Ovary (tissue), 9 donors: Measurements from ENCODE around the gene HLA-DMB. TPM values are rescaled to one million over a fixed set of nuclear protein-coding genes. Genes with fewer than 3 reads are reported as not detected.

ENCODE experiments used
- DNase-seq, 5 donors: peaks; one replicate each; pipeline ENCODE4 v3.0.0-alpha.2; 2019 to 2020
- H3K27ac ChIP-seq, 2 donors: fragments of 200-600 bp; one replicate each; pipeline versions ENCODE4 v1.5.1 to v1.8.0; 2019 to 2022
- H3K27me3 ChIP-seq: fragments of 200-600 bp; one replicate; pipeline ENCODE4 v1.8.0; 2022
- H3K36me3 ChIP-seq: fragments of 200-600 bp; sonication (generic); one replicate; pipeline ENCODE4 v1.5.1; 2019
- H3K4me1 ChIP-seq: one replicate; pipeline ENCODE4 v1.8.1; 2013; ENCODE audit warnings: mild to moderate bottlenecking, moderate library complexity; ENCODE audit not compliant: insufficient read depth
- H3K4me3 ChIP-seq: fragments of 200-600 bp; sonication (generic); one replicate; pipeline ENCODE4 v1.5.1; 2017
- H3K9me3 ChIP-seq, 2 donors: fragments of 200-600 bp in 1 of 2; sonication (generic) in 1 of 2; one replicate each; pipeline versions ENCODE4 v1.5.1 to v1.8.1; 2013 to 2019; ENCODE audit warnings: mild to moderate bottlenecking in 1 of 2, moderate library complexity in 1 of 2
- CTCF ChIP-seq, 3 donors: fragments of 450-650 bp in 2 of 3; fragments of 200-600 bp in 1 of 3; IDR thresholded peaks; one replicate each; pipeline versions ENCODE4 v1.5.1 to v1.8.0; 2016 to 2022; ENCODE audit warnings: antibody characterized with exemption in 3 of 3, mild to moderate bottlenecking in 1 of 3
- EP300 ChIP-seq: sonication (generic); formaldehyde crosslinking; IDR thresholded peaks from one replicate; pipeline ENCODE4 v1.6.1; 2017; ENCODE audit warnings: antibody characterized with exemption
- POLR2A ChIP-seq: fragments of 450-650 bp; IDR thresholded peaks from one replicate; pipeline ENCODE4 v1.6.1; 2017; ENCODE audit warnings: antibody characterized with exemption, mild to moderate bottlenecking, moderate library complexity
- WGBS, 3 donors: extraction: QIAGEN DNeasy Blood & Tissue Kit in 1 of 3; methylation state at CpG; one replicate each; pipeline versions ENCODE4 v1.1.5 to v1.1.7; 2013 to 2017; 5-methylcytosine and 5-hydroxymethylcytosine counted together
- intact Hi-C, 4 donors: fragments of 100-400 bp; cut with DNase I; formaldehyde crosslinking; loops; one replicate each; pipeline versions ENCODE4 v1.11.0 to v1.15.1; 2022 to 2023
- polyA plus RNA-seq, 2 donors: library from polyadenylated mRNA; stranded (reverse); fragments of 200-250 nt in 1 of 2; fragments of 350-450 nt in 1 of 2; fragmentation: Illumina TruSeq in 1 of 2; extraction: RNeasy Lipid Tissue Mini Kit (QIAGEN cat#74804) in 1 of 2; gene quantifications; one replicate each; pipeline ENCODE4 v1.2.3, GENCODE V29; 2013 to 2014
- total RNA-seq, 7 donors: library from RNA; depleted of rRNA in 2 of 7; stranded (reverse); fragments of >200 nt in 2 of 7; fragmentation: NEBNext Ultra II Directional in 3 of 7; extraction: Animal tissue kit (Norgen Biotek cat#: 25700) in 3 of 7; gene quantifications; one replicate each; pipeline versions ENCODE4 v1.1.0 to v1.2.4, GENCODE V29; 2016 to 2023
- donor health status: DM: no; HTN: no; CAD: no; lungs with moderate emphysema.
- donor health status: DM: no; HTN: no; CAD: no.
- donor health status: Bipolar disorder and iron deficiency.
- donor health status: DM: yes; HTN: yes; CAD: no.
- donor health status: DM: no; HTN: no; CAD: no.
- donor health status: DM: yes; HTN: yes; CAD: no.

The HLA-DMB gene
- total and polyA plus RNA-seq, 9 donors: 4.3 to 70.0 (median 12.0) TPM

GRCh38 chr6:32953775-32954174 is 12.9 kb upstream of the HLA-DMB start:
- 70 to 83% (median 81%) methylated on average over 4 of the region's 4 CpGs for WGBS, 3 donors
- DNase-seq: no peak
- peaks cover 2% of the 10 kb centered on the region for H3K4me1 ChIP-seq
- H3K36me3 ChIP-seq: no peaks in the 10 kb centered on the region
- no peak overlapping the region for H3K27ac ChIP-seq
- no peaks in the 10 kb centered on the region for H3K27me3 ChIP-seq
- no peak overlapping the region for H3K4me3 ChIP-seq
- intact Hi-C loops: no loop called here
- H3K9me3 ChIP-seq: no peaks in the 10 kb centered on the region
- TF ChIP-seq EP300: no peak
- no peak for TF ChIP-seq CTCF (IDR thresholded peaks at IDR 0.05)
- no peak for TF ChIP-seq POLR2A

- TF ChIP-seq EP300 (no peak), CTCF (IDR thresholded peaks at IDR 0.05) (peak in 2 of 3 donors; percentile 36 to 44)
- DNase-seq: peak; percentile 26 to 66 (median 50)
- H3K4me1 ChIP-seq: peaks cover 2% of the 10 kb centered on the region
- no peaks in the 10 kb centered on the region for H3K27me3 ChIP-seq
- WGBS, 3 donors: 39 to 60% (median 47%) methylated on average over 10 of the region's 10 CpGs
- intact Hi-C loops: no loop called here
- no peak within 1 kb of the TSS for H3K27ac ChIP-seq
- H3K4me3 ChIP-seq: no peak within 1 kb of the TSS
- H3K36me3 ChIP-seq: no peaks in the 10 kb centered on the region
- H3K9me3 ChIP-seq: no peaks in the 10 kb centered on the region
These were observed 12.2 kb upstream of the HLA-DMB start, which contains the start of gene HLA-DMA for GRCh38 chr6:32952817-32953739. Gene HLA-DMA (minus strand): TSS chr6:32953097. CDS start chr6:32953036, 61 bp downstream.

- Histone ChIP-seq H3K27ac (no peak overlapping the region), H3K27me3 (no peaks in the 10 kb centered on the region), H3K4me3 (no peak overlapping the region), H3K9me3 (peaks cover 0 to under 1% of the 10 kb centered on the region in 2 donors), H3K36me3 (no peaks in the 10 kb centered on the region), H3K4me1 (peaks cover 2% of the 10 kb centered on the region)
- TF ChIP-seq CTCF (IDR thresholded peaks at IDR 0.05) (no peak), EP300 (no peak), POLR2A (no peak)
- intact Hi-C loops: no loop called here
- DNase-seq: no peak
- WGBS, 3 donors: 79 to 86% (median 84%) methylated on average over 8 of the region's 8 CpGs
These were observed 9.6 kb upstream of the HLA-DMB start for GRCh38 chr6:32950449-32950848.

GRCh38 chr6:32950010-32950409 is 9.2 kb upstream of the HLA-DMB start:
- H3K4me3 ChIP-seq: no peak overlapping the region
- no peak overlapping the region for H3K27ac ChIP-seq
- 94 to 99% (median 98%) methylated on average over 3 of the region's 3 CpGs for WGBS, 3 donors
- H3K4me1 ChIP-seq: peaks cover 2% of the 10 kb centered on the region
- TF ChIP-seq POLR2A (no peak), EP300 (no peak), CTCF (IDR thresholded peaks at IDR 0.05) (no peak)
- no peak for DNase-seq
- H3K36me3 ChIP-seq: no peaks in the 10 kb centered on the region
- H3K9me3 ChIP-seq: peaks cover 0 to 5% of the 10 kb centered on the region in 2 donors
- intact Hi-C loops: no loop called here
- no peaks in the 10 kb centered on the region for H3K27me3 ChIP-seq
